Nephron (organoid): ENCODE measurements around the gene MAGI3.

Source experiments
- H3K27ac Mint-ChIP-seq, 3 experiments: 2 replicates each; pipeline ENCODE4 v1.8.0; 2020; ENCODE audit warnings: mixed read lengths in 3 of 3, mild to moderate bottlenecking in 2 of 3, moderate library complexity in 1 of 3
- H3K27me3 Mint-ChIP-seq: 2 replicates; pipeline ENCODE4 v1.8.0; 2021; ENCODE audit warnings: low read depth, mild to moderate bottlenecking, moderate library complexity, mixed read lengths
- H3K36me3 Mint-ChIP-seq: 2 replicates; pipeline ENCODE4 v1.8.0; 2020; ENCODE audit warnings: low read depth, mixed read lengths
- H3K4me1 Mint-ChIP-seq: 2 replicates; pipeline ENCODE4 v1.8.0; 2020; ENCODE audit warnings: mixed read lengths
- H3K4me3 Mint-ChIP-seq, 3 experiments: 2 replicates each; pipeline ENCODE4 v1.8.0; 2020; ENCODE audit warnings: mild to moderate bottlenecking in 3 of 3, mixed read lengths in 3 of 3, moderate library complexity in 2 of 3
- H3K9me3 Mint-ChIP-seq: 2 replicates; pipeline ENCODE4 v1.8.0; 2020; ENCODE audit warnings: mixed read lengths
- CTCF ChIP-seq, 3 experiments: fragments of 200-600 bp; sonication (generic); IDR thresholded peaks; one replicate each; pipeline ENCODE4 v1.5.0; 2021; ENCODE audit warnings: antibody characterized with exemption in 3 of 3; ENCODE audit not compliant: unreplicated experiment in 3 of 3

MAGI3 gene

GRCh38 chr1:113721010-113721409 lies 330.7 kb downstream of the MAGI3 start:
- Mint-ChIP-seq H3K27ac (no peak overlapping the region), H3K27me3 (no peaks in the 10 kb centered on the region), H3K4me1 (no peaks in the 10 kb centered on the region), H3K9me3 (peaks cover 43% of the 10 kb centered on the region), H3K4me3 (no peak overlapping the region), H3K36me3 (peaks cover 90% of the 10 kb centered on the region)
- TF ChIP-seq CTCF (IDR thresholded peaks at IDR 0.05; ENCODE audit: unreplicated experiment in 3 of 3) = no peak

GRCh38 chr1:113732802-113733201 lies 342.5 kb downstream of the MAGI3 start:
- H3K27me3 Mint-ChIP-seq = no peaks in the 10 kb centered on the region
- H3K9me3 Mint-ChIP-seq = no peaks in the 10 kb centered on the region

GRCh38 chr1:113734357-113735055 lies 344.2 kb downstream of the MAGI3 start:
- Mint-ChIP-seq H3K36me3 (peaks cover 55% of the 10 kb centered on the region), H3K27ac (no peak overlapping the region), H3K4me1 (no peaks in the 10 kb centered on the region), H3K9me3 (no peaks in the 10 kb centered on the region), H3K27me3 (no peaks in the 10 kb centered on the region), H3K4me3 (no peak overlapping the region)
- no peak for TF ChIP-seq CTCF (IDR thresholded peaks at IDR 0.05; ENCODE audit: unreplicated experiment in 3 of 3)

More at GRCh38 chr1:113732802-113733201, 342.5 kb downstream of the MAGI3 start:
- no peak overlapping the region for H3K4me3 Mint-ChIP-seq
- no peak for TF ChIP-seq CTCF (IDR thresholded peaks at IDR 0.05; ENCODE audit: unreplicated experiment in 3 of 3)
- no peaks in the 10 kb centered on the region for H3K4me1 Mint-ChIP-seq
- no peak overlapping the region for H3K27ac Mint-ChIP-seq
- H3K36me3 Mint-ChIP-seq = peaks cover 66% of the 10 kb centered on the region
